Measurements from ENCODE around the gene YWHAE. TPM values are rescaled to one million over a fixed set of nuclear protein-coding genes. Genes with fewer than 3 reads are reported as not detected.

The YWHAE gene
- total RNA-seq, 1 donor from 2014 or later: 458 TPM

- TF ChIP-seq, protein P1, sequence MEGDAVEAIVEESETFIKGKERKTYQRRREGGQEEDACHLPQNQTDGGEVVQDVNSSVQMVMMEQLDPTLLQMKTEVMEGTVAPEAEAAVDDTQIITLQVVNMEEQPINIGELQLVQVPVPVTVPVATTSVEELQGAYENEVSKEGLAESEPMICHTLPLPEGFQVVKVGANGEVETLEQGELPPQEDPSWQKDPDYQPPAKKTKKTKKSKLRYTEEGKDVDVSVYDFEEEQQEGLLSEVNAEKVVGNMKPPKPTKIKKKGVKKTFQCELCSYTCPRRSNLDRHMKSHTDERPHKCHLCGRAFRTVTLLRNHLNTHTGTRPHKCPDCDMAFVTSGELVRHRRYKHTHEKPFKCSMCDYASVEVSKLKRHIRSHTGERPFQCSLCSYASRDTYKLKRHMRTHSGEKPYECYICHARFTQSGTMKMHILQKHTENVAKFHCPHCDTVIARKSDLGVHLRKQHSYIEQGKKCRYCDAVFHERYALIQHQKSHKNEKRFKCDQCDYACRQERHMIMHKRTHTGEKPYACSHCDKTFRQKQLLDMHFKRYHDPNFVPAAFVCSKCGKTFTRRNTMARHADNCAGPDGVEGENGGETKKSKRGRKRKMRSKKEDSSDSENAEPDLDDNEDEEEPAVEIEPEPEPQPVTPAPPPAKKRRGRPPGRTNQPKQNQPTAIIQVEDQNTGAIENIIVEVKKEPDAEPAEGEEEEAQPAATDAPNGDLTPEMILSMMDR (IDR thresholded peaks at IDR 0.05): no peak
- Mint-ChIP-seq H3K4me3 (ENCODE audit: unreplicated experiment) (no peak overlapping the region), H3K27ac (ENCODE audit: unreplicated experiment) (no peak overlapping the region), H3K9me3 (ENCODE audit: unreplicated experiment) (no peaks in the 10 kb centered on the region), H3K36me3 (ENCODE audit: unreplicated experiment) (no peaks in the 10 kb centered on the region), H3K4me1 (ENCODE audit: unreplicated experiment) (no peaks in the 10 kb centered on the region), H3K27me3 (ENCODE audit: unreplicated experiment) (peaks cover 16% of the 10 kb centered on the region)
- no peak for DNase-seq (ENCODE audit: extremely low spot score, unreplicated experiment)
Observed at GRCh38 chr17:1298606-1299005, 101.4 kb downstream of the YWHAE start.

Other genes with a start within 250 kb of the YWHAE start
- gene ABR, start 220.2 kb downstream of the YWHAE start, total RNA-seq: 110 and 114 TPM in 2 replicates
- not detected in 2 replicates for gene BHLHA9, start 129.8 kb downstream of the YWHAE start, total RNA-seq
- gene TRARG1, start 120.6 kb downstream of the YWHAE start, total RNA-seq: not detected in 2 replicates
- 55.8 and 57.1 TPM in 2 replicates for gene CRK, start 56.0 kb upstream of the YWHAE start, total RNA-seq
- 183 and 184 TPM in 2 replicates for gene MYO1C, start 92.5 kb upstream of the YWHAE start, total RNA-seq
- 44.5 and 49.4 TPM in 2 replicates for gene INPP5K, start 116.4 kb upstream of the YWHAE start, total RNA-seq
- gene PITPNA, start 162.6 kb upstream of the YWHAE start, total RNA-seq: 65.0 and 71.0 TPM in 2 replicates
- gene SLC43A2, start 228.6 kb upstream of the YWHAE start, total RNA-seq: 4.7 and 7.3 TPM in 2 replicates
- 0.21 and 0.64 TPM in 2 replicates for gene SCARF1, start 245.5 kb upstream of the YWHAE start, total RNA-seq
- gene RILP, start 249.6 kb upstream of the YWHAE start, total RNA-seq: 1.2 and 2.6 TPM in 2 replicates

Measured in osteocyte (in vitro differentiated cells).